BLaER1 (cell line): ENCODE measurements around the gene HLA-G.

ENCODE experiments used
- H3K27ac ChIP-seq: shearing (Covaris generic); formaldehyde crosslinking; 2 replicates; pipeline ENCODE4 v1.8.1; 2022
- H3K27me3 ChIP-seq: shearing (Covaris generic); formaldehyde crosslinking; 2 replicates; pipeline ENCODE4 v1.8.1; 2022
- H3K36me3 ChIP-seq: shearing (Covaris generic); formaldehyde crosslinking; 2 replicates; pipeline ENCODE4 v1.8.1; 2022
- H3K4me1 ChIP-seq: shearing (Covaris generic); formaldehyde crosslinking; 2 replicates; pipeline ENCODE4 v1.8.1; 2022
- H3K4me2 ChIP-seq: shearing (Covaris generic); formaldehyde crosslinking; 2 replicates; pipeline ENCODE4 v1.8.1; 2022
- H3K4me3 ChIP-seq: shearing (Covaris generic); formaldehyde crosslinking; 2 replicates; pipeline ENCODE4 v1.8.1; 2022
- H3K9ac ChIP-seq: shearing (Covaris generic); formaldehyde crosslinking; 2 replicates; pipeline ENCODE4 v1.8.1; 2022
- H3K9me3 ChIP-seq: shearing (Covaris generic); formaldehyde crosslinking; 2 replicates; pipeline ENCODE4 v1.8.1; 2022
- H4K20me1 ChIP-seq: shearing (Covaris generic); formaldehyde crosslinking; 2 replicates; pipeline ENCODE4 v1.8.1; 2022
- Cebpa-rat ChIP-seq: shearing (Covaris generic); IDR thresholded peaks from 2 replicates; pipeline ENCODE4 v1.8.1; 2022

The HLA-G gene

DNA sequence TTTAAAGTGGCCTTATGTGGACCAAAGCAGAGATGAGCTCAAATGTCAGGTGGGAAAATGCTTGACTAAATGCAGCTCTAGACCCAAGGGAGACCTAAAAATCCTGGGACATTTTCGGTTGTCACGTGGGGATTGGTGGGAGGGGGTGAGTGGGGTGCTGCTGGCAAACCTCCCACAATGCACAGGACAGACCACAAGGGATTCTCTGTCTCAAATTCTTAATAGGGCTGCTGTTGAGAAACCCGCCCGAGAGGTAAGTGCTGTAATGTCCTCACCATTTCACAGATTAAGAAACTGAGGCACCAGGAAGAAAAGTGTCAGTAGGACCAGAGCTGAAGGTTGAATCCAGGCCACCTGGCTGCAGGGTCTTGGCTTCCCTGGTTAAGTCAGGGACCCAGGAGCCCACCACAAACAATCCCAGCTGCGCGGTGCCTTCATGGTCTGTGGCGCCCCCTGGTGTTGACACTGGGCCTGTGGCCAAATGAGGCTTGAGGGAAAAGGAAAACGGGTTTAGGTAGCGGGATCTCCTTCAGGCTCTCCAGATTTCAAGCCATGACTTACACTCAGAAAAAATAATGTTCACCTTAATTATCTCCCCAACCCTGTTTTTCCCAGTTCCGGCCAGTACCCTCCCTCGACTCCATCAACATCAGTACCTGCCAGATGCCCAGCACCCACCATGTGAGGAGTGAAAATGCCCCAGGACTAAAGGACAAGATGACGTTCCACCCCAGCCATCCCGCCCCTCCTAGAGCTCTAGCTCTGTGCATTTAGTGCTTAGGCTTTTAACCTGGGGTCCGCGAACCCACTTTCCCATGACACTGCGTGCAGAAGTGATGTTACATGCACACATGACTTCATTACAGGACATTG, 7.2 kb downstream of the HLA-G start:
- Histone ChIP-seq H4K20me1 (no peaks in the 10 kb centered on the region), H3K4me3 (no peak overlapping the region), H3K36me3 (no peaks in the 10 kb centered on the region), H3K9me3 (no peaks in the 10 kb centered on the region), H3K4me1 (no peaks in the 10 kb centered on the region), H3K9ac (no peak overlapping the region), H3K27ac (no peak overlapping the region), H3K4me2 (no peak overlapping the region), H3K27me3 (no peaks in the 10 kb centered on the region)
- no peak for TF ChIP-seq Cebpa-rat

DNA sequence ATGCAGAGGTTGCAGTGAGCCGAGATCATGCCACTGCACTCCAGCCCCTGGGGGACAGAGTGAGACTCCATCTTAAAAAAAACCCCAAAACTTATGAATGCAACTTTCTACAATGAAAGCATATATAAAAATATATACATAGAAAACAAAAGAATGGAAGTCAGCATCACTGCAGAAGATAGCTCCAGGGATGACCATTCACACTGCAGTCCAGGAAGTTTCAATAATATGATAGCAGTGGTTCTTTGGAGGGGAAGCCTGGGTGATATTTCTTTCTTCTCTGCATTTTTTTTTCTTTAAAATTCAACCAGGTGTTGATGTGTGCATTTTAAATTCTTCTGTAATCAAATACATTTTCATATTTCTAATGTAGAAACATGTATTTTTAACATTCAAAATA, 12.3 kb downstream of the HLA-G start:
- H3K27ac ChIP-seq = no peak overlapping the region
- no peaks in the 10 kb centered on the region for H3K4me1 ChIP-seq
- H3K9me3 ChIP-seq = no peaks in the 10 kb centered on the region
- no peaks in the 10 kb centered on the region for H3K27me3 ChIP-seq
- no peak overlapping the region for H3K4me3 ChIP-seq
- no peaks in the 10 kb centered on the region for H3K36me3 ChIP-seq
- TF ChIP-seq Cebpa-rat = no peak
- no peak overlapping the region for H3K9ac ChIP-seq
- H4K20me1 ChIP-seq = no peaks in the 10 kb centered on the region
- no peak overlapping the region for H3K4me2 ChIP-seq

DNA sequence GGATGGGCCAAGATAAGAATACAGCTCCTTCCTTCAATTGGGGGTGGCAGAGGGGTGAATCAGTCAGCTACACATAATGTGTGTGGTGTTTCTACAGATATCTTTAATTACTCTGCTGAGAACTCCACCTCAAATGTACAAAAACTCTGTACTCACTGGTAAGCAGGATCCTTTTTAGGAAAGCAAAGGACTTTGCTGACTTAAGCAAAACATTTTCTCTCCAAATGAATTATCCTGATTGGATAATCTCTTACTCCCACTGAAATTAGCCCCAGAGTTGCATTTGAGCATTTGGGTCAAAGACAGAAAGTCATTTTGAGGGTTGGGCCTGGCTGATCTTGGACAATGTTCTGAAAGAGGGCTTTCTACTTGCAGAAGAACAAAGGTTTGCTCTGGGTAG, 13.4 kb downstream of the HLA-G start:
- Histone ChIP-seq H3K4me1 (no peaks in the 10 kb centered on the region), H3K9me3 (no peaks in the 10 kb centered on the region), H3K9ac (no peak overlapping the region), H3K27me3 (no peaks in the 10 kb centered on the region), H3K4me3 (no peak overlapping the region), H3K27ac (no peak overlapping the region), H4K20me1 (no peaks in the 10 kb centered on the region), H3K4me2 (no peak overlapping the region), H3K36me3 (no peaks in the 10 kb centered on the region)
- no peak for TF ChIP-seq Cebpa-rat

DNA sequence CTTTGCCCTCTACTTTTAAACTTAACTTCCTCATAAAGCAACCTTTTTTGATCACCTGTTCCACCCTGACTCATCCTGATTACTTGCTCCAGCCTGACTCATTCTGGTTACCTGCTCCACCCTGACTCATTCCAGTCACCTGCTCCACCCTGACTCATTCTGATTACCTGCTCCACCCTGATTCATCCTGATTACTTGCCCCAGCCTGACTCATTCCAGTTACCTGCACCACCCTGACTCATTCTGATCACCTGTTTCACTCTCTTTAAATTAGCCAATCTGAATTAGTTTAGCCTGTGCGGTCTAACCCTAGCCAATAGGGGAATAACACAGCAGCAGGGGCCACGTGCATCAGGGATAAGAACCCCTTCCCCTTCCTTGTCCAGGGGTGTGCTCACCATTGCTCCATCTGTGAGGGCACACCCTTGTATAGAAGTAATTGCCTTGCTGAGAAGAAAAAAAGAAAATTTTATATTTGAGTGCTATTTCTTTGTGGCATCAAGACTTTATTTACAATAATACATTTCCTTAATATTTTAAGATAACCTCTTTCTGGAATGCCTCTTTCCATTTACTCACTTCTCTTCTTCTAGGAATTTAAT, 17.9 kb downstream of the HLA-G start:
- no peak overlapping the region for H3K4me2 ChIP-seq
- no peak overlapping the region for H3K27ac ChIP-seq
- no peaks in the 10 kb centered on the region for H3K9me3 ChIP-seq
- no peaks in the 10 kb centered on the region for H3K36me3 ChIP-seq
- H3K9ac ChIP-seq = no peak overlapping the region
- no peak overlapping the region for H3K4me3 ChIP-seq
- H3K4me1 ChIP-seq = no peaks in the 10 kb centered on the region
- TF ChIP-seq Cebpa-rat = no peak
- no peaks in the 10 kb centered on the region for H4K20me1 ChIP-seq
- H3K27me3 ChIP-seq = no peaks in the 10 kb centered on the region

GRCh38 chr6:29847871-29848630, 20.4 kb downstream of the HLA-G start:
- Histone ChIP-seq H3K9me3 (no peaks in the 10 kb centered on the region), H3K27me3 (no peaks in the 10 kb centered on the region), H3K4me1 (no peaks in the 10 kb centered on the region), H3K4me3 (no peak overlapping the region), H3K9ac (no peak overlapping the region), H3K4me2 (no peak overlapping the region), H4K20me1 (no peaks in the 10 kb centered on the region), H3K27ac (no peak overlapping the region), H3K36me3 (no peaks in the 10 kb centered on the region)
- TF ChIP-seq Cebpa-rat = no peak

DNA sequence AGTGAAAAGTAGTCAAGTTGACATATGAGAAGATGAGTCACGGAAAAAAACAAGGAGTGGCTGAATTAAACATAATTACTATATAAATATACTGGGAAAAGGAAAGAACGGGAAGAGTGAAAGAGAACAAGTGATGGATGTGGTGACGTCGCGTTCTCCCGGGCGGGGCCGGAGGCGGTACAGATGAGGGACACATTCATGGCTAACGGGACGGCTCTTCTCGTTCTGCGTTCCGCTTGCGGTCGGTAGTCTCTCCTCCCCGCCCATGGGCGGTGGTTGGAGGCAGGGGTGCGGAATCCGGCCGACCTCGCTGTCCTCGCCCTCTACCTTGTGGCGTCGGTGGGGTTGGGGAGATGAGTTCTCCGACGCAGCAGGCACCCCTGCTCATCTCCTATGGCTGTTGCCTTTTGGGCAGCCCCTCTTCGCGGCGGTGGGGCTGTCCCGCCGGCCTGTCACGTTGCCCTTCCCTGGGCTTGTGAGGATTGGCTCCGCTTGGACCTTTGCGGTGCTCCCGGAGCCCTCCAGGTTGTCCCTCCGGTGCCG, 22.5 kb downstream of the HLA-G start:
- Histone ChIP-seq H3K4me2 (no peak overlapping the region), H3K27me3 (no peaks in the 10 kb centered on the region), H3K27ac (no peak overlapping the region), H3K9me3 (no peaks in the 10 kb centered on the region), H3K4me3 (no peak overlapping the region), H3K9ac (no peak overlapping the region), H3K36me3 (no peaks in the 10 kb centered on the region), H3K4me1 (no peaks in the 10 kb centered on the region), H4K20me1 (no peaks in the 10 kb centered on the region)
- TF ChIP-seq Cebpa-rat = no peak

- Histone ChIP-seq H4K20me1 (no peaks in the 10 kb centered on the region), H3K9me3 (no peaks in the 10 kb centered on the region), H3K36me3 (no peaks in the 10 kb centered on the region), H3K27me3 (no peaks in the 10 kb centered on the region), H3K4me3 (no peak overlapping the region), H3K9ac (no peak overlapping the region), H3K4me2 (no peak overlapping the region), H3K27ac (no peak overlapping the region), H3K4me1 (no peaks in the 10 kb centered on the region)
- TF ChIP-seq Cebpa-rat = no peak
These were observed 23.6 kb downstream of the HLA-G start for GRCh38 chr6:29851190-29851589.

GRCh38 chr6:29853245-29853644, 25.6 kb downstream of the HLA-G start:
- no peak overlapping the region for H3K4me3 ChIP-seq
- no peak overlapping the region for H3K9ac ChIP-seq
- H3K27ac ChIP-seq = no peak overlapping the region
- no peak for TF ChIP-seq Cebpa-rat
- H4K20me1 ChIP-seq = no peaks in the 10 kb centered on the region
- no peaks in the 10 kb centered on the region for H3K4me1 ChIP-seq
- no peak overlapping the region for H3K4me2 ChIP-seq
- H3K27me3 ChIP-seq = no peaks in the 10 kb centered on the region
- H3K9me3 ChIP-seq = no peaks in the 10 kb centered on the region
- H3K36me3 ChIP-seq = no peaks in the 10 kb centered on the region

DNA sequence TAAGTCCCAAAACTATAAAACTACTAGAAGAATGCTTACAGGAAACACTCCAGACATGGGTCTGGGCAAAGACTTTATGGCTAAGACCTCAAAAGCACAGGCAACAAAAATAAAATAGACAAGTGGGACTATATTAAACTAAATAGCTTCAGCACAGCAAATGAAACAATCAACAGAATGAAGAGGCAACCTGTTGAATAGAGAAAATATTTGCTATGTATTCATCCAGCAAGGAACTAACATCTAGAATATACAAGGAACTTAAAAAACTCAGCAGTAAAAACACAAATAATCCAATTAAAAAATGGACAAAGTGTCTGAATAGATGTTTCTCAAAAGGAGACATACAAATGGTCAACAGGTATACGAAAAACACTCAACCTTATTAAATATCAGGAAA, 30.4 kb downstream of the HLA-G start:
- H3K4me1 ChIP-seq = no peaks in the 10 kb centered on the region
- no peak overlapping the region for H3K4me2 ChIP-seq
- H3K36me3 ChIP-seq = no peaks in the 10 kb centered on the region
- no peak overlapping the region for H3K9ac ChIP-seq
- H4K20me1 ChIP-seq = no peaks in the 10 kb centered on the region
- no peak overlapping the region for H3K4me3 ChIP-seq
- no peak overlapping the region for H3K27ac ChIP-seq
- H3K27me3 ChIP-seq = no peaks in the 10 kb centered on the region
- H3K9me3 ChIP-seq = no peaks in the 10 kb centered on the region
- TF ChIP-seq Cebpa-rat = no peak
